Ishikawa (cell line): ENCODE measurements around the gene ACYP2.

Experiments used
- CEBPB ChIP-seq: IDR thresholded peaks from 2 replicates; pipeline ENCODE4 v1.6.1; 2012
- CREB1 ChIP-seq: IDR thresholded peaks from 2 replicates; pipeline ENCODE4 v1.6.1; 2012; ENCODE audit warnings: low read depth
- EGR1 ChIP-seq: IDR thresholded peaks from 2 replicates; pipeline ENCODE4 v1.6.1; 2012
- EP300 ChIP-seq: IDR thresholded peaks from 2 replicates; pipeline ENCODE4 v1.6.1; 2012; ENCODE audit warnings: borderline replicate concordance
- FOXM1 ChIP-seq: IDR thresholded peaks from 2 replicates; pipeline ENCODE4 v1.6.1; 2012; ENCODE audit warnings: low read depth, borderline replicate concordance
- MAX ChIP-seq: IDR thresholded peaks from 2 replicates; pipeline ENCODE4 v1.6.1; 2012
- NFIC ChIP-seq: IDR thresholded peaks from 2 replicates; pipeline ENCODE4 v1.6.1; 2012
- RAD21 ChIP-seq: IDR thresholded peaks from 2 replicates; pipeline ENCODE4 v1.6.1; 2012; ENCODE audit warnings: low read depth
- TAF1 ChIP-seq: IDR thresholded peaks from 2 replicates; pipeline ENCODE4 v1.6.1; 2012; ENCODE audit warnings: low read depth, mild to moderate bottlenecking
- TCF12 ChIP-seq: IDR thresholded peaks from 2 replicates; pipeline ENCODE4 v1.6.1; 2012; ENCODE audit warnings: low read depth
- TEAD4 ChIP-seq: IDR thresholded peaks from 2 replicates; pipeline ENCODE4 v1.6.1; 2012
- USF1 ChIP-seq: IDR thresholded peaks from 2 replicates; pipeline ENCODE4 v1.6.1; 2012
- YY1 ChIP-seq: IDR thresholded peaks from 2 replicates; pipeline ENCODE4 v1.6.1; 2012; ENCODE audit warnings: low read depth
- ZBTB7A ChIP-seq: IDR thresholded peaks from 2 replicates; pipeline ENCODE4 v1.6.1; 2012; ENCODE audit warnings: low read depth
- TF ChIP-seq, protein P1 (sequence below): IDR thresholded peaks from 2 replicates; pipeline ENCODE4 v1.6.1; 2012; ENCODE audit warnings: low read depth, mild to moderate bottlenecking

ACYP2 gene

GRCh38 chr2:54233832-54234649, 118.6 kb downstream of the ACYP2 start:
- TF ChIP-seq TEAD4, result no peak
- no peak for TF ChIP-seq USF1
- TF ChIP-seq YY1, result no peak
- TF ChIP-seq CREB1, result no peak
- TF ChIP-seq ZBTB7A, result no peak
- TF ChIP-seq NFIC, result no peak
- no peak for TF ChIP-seq EGR1
- TF ChIP-seq TAF1, result no peak
- TF ChIP-seq EP300, result no peak
- TF ChIP-seq, protein P1, sequence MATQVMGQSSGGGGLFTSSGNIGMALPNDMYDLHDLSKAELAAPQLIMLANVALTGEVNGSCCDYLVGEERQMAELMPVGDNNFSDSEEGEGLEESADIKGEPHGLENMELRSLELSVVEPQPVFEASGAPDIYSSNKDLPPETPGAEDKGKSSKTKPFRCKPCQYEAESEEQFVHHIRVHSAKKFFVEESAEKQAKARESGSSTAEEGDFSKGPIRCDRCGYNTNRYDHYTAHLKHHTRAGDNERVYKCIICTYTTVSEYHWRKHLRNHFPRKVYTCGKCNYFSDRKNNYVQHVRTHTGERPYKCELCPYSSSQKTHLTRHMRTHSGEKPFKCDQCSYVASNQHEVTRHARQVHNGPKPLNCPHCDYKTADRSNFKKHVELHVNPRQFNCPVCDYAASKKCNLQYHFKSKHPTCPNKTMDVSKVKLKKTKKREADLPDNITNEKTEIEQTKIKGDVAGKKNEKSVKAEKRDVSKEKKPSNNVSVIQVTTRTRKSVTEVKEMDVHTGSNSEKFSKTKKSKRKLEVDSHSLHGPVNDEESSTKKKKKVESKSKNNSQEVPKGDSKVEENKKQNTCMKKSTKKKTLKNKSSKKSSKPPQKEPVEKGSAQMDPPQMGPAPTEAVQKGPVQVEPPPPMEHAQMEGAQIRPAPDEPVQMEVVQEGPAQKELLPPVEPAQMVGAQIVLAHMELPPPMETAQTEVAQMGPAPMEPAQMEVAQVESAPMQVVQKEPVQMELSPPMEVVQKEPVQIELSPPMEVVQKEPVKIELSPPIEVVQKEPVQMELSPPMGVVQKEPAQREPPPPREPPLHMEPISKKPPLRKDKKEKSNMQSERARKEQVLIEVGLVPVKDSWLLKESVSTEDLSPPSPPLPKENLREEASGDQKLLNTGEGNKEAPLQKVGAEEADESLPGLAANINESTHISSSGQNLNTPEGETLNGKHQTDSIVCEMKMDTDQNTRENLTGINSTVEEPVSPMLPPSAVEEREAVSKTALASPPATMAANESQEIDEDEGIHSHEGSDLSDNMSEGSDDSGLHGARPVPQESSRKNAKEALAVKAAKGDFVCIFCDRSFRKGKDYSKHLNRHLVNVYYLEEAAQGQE, result no peak
- no peak for TF ChIP-seq FOXM1
- TF ChIP-seq MAX, result no peak
- no peak for TF ChIP-seq TCF12

DNA sequence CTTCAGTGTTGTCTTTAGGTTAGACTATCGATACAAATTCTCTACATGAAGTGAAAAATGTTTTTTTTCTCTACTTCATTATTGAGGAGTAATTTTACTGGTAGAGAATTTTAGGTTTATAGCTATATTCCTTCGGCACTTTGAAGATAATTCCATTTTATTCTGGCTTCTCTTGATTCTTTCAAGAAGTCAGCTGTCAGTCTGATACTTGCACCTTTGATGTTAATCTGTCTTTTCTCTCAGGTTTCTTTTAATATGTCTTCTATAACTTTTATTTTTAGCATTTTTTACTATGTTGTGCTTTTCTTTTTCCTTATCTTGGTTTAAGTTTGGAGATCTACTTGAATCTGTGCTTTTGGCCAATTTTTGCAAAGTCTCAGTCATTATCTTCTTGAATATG, 122.0 kb downstream of the ACYP2 start:
- TF ChIP-seq EP300, result no peak
- no peak for TF ChIP-seq CEBPB
- no peak for TF ChIP-seq TEAD4
- no peak for TF ChIP-seq RAD21
- TF ChIP-seq NFIC, result no peak
- no peak for TF ChIP-seq USF1
- TF ChIP-seq, protein P1, result no peak
- TF ChIP-seq MAX, result no peak
- no peak for TF ChIP-seq YY1
- no peak for TF ChIP-seq TCF12
- no peak for TF ChIP-seq CREB1
- TF ChIP-seq TAF1, result no peak
- no peak for TF ChIP-seq FOXM1
- TF ChIP-seq EGR1, result no peak
- no peak for TF ChIP-seq ZBTB7A

GRCh38 chr2:54239427-54239826, 124.0 kb downstream of the ACYP2 start:
- TF ChIP-seq EP300 (no peak), RAD21 (no peak)

DNA sequence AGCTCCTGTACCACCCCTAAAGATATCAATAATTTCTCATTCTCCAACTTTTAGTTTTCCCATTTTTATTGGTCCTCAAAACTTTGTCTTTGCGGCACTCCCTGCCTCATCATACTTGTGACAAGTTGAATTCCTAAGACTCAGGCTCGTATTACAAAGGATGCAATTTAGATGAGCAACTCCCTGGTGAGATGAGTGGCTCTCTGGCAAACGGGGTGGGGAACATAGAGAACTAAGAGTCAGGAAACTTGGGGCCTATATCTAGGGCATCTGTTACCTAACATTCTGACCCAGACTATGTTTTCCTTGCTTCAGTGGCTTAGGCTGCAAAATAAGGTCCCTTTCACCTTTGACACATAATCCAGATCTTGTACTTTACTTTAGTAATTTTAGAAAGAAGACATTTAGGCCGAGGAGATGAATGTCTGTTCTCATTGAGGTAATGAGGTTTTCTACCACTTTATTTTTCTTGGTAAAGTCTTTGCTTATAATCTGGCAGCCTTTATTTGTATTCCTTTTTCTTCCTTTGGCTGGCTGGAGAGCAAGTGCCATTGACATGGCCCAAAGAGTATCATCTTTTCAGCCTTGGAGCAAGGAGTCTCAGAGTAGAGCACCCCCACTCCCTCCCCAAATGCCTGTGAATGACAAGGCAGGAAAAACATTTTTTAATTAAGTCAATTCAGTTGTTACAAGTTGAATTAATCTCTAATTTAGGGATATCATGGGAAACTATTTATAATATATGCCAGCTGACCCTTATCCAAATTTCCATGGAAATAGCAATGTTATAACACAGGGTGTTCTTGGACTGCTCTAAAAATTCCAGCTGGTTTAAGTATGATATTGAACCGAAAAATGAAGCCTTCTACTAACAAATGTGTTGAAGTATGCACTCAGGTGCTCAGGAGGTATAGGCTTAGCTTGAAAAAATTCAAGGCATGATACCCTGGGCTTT, 125.4 kb downstream of the ACYP2 start:
- TF ChIP-seq, protein P1, result no peak
- no peak for TF ChIP-seq NFIC
- TF ChIP-seq RAD21, result no peak
- no peak for TF ChIP-seq USF1
- TF ChIP-seq CEBPB, result no peak
- TF ChIP-seq TEAD4, result no peak
- TF ChIP-seq CREB1, result no peak
- no peak for TF ChIP-seq TAF1
- no peak for TF ChIP-seq TCF12
- TF ChIP-seq FOXM1, result no peak
